ENCODE results near the gene INPP5A.

DNA sequence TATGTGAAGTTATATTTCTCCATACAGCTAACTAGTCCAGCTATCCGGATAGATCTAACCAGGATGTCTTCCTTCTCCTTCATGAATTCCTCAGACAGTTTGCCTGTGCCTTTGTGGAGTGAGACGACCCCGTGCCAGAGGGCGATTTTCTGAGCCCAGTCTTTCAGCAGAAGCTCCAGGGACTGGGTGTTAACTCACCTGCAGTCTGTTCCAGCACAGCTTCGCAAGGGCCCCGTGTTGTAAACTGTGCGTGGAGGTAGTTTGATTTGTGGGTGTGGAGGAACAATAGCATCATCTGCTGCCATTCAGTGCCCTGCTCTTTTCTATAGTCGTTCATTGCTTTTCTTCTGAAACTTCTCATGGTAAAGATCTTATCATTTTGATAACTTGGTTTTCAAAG lies 103.8 kb downstream of the INPP5A start:
- TF ChIP-seq, protein P1, sequence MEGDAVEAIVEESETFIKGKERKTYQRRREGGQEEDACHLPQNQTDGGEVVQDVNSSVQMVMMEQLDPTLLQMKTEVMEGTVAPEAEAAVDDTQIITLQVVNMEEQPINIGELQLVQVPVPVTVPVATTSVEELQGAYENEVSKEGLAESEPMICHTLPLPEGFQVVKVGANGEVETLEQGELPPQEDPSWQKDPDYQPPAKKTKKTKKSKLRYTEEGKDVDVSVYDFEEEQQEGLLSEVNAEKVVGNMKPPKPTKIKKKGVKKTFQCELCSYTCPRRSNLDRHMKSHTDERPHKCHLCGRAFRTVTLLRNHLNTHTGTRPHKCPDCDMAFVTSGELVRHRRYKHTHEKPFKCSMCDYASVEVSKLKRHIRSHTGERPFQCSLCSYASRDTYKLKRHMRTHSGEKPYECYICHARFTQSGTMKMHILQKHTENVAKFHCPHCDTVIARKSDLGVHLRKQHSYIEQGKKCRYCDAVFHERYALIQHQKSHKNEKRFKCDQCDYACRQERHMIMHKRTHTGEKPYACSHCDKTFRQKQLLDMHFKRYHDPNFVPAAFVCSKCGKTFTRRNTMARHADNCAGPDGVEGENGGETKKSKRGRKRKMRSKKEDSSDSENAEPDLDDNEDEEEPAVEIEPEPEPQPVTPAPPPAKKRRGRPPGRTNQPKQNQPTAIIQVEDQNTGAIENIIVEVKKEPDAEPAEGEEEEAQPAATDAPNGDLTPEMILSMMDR (IDR thresholded peaks at IDR 0.05) = no peak
- TF ChIP-seq EZH2phosphoT487 (IDR thresholded peaks at IDR 0.05) = no peak
- no peak for TF ChIP-seq EZH2 (IDR thresholded peaks at IDR 0.05)
